GM21526 (cell line): Measurements from ENCODE around the gene NCOA3.
"Not testable (repeated sequence)": the region's sequence is repeated elsewhere in the genome, so short reads cannot be mapped to it uniquely, and the experiment has no call there.

Experiments used
- ATAC-seq: cut with Tn5 transposase; IDR thresholded peaks from one replicate; pipeline ENCODE4 v1.9.1; 2021; ENCODE audit warnings: moderate library complexity; ENCODE audit not compliant: unreplicated experiment, low FRiP score

Gene NCOA3

DNA sequence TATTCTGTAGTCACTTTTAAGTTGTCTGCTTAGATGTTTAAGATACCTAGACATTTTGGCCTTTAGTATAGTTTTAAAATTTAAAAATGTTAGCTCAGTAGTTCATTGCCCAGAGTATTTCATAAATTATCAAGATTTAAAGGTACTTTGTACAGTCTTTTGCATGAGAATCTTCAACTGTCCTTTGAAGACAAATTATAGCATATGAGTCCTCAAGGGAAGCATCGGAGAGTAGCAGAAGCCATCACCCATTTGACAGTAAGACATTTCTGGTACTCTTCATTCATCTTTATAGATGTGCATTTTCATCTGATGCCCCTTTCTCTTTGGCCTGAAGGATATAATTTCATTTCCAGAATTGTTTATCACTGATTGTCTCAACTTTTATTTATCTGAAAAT is 89.5 kb downstream of the NCOA3 start:
- no peak for ATAC-seq

DNA sequence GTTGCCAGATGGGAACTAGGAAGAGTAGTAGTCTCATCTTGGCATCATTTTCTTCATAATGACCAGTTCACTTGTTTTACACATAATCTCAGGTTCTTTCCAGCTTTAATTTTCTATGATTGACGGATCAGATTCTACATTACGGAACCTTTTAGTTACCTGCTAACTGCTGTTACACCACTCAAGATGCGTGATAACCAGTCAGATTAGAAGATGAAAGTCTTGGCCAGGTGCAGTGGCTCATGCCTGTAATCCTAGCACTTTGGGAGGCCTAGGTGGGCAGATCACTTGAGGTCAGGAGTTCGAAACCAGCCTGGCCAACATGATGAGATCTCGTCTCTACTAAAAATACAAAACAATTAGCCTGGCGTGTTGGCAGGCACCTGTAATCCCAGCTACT is 92.5 kb downstream of the NCOA3 start:
- no peak for ATAC-seq

DNA sequence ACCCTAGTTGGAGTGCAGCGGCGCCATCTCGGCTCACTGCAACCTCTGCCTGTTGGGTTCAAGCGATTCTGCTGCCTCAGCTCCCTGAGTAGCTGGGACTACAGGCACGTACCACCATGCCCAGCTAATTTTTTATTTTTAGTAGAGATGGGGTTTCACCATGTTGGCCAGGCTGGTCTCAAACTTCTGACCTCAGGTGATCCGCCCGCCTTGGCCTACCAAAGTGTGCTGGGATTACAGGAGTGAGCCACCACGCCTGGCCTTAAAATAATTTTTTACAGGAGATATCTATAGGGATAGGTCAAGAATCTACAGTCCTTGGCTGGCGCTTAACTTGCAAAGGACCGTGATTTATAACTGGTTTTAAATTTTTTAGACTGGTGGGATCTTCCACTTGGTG is 93.5 kb downstream of the NCOA3 start:
- ATAC-seq: not testable (repeated sequence)

DNA sequence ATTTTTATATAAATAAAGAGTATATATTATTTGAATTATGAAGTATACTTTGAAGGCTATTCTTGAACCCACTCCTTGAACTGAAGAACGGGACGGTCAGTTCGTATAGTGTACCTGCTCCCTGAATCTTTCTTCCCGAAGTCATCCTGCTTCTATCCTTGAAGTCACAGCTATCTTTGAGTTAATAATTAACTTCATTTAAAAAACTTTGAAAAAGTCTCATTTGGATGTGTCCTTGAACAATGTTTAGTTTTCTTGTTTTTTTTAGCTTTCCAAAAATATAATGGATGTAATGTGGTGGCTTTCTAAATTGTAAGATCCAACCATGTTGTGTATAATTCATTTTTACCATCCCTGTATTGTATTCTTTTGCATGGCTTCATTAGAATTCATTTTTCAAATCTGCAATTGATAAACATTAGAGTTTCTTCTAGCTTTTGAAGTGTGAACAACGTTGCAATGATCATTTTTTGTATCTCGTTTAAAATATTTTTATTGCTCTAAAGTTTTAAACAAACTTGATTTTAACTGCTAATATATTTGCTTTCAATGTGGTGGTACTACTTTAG is 94.4 kb downstream of the NCOA3 start:
- ATAC-seq: no peak

DNA sequence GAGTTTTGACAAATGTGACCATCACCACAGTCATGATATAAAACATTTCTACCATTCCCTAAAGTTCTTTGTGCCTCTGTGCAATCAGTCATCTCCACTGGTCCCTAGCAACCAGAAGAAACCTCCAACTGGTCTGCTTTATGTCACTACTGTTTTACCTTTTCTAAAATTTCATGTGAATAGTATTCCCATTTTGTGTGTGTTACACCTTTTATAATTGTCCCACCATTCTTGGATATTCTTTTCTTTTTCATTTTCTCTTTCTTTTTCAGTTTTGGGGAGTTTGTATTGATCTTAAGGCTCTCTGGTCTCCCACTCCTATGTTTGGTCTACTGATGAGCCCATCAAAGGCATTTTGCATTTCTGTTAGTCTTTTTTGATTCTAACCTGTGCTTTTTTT is 95.4 kb downstream of the NCOA3 start:
- ATAC-seq: no peak

DNA sequence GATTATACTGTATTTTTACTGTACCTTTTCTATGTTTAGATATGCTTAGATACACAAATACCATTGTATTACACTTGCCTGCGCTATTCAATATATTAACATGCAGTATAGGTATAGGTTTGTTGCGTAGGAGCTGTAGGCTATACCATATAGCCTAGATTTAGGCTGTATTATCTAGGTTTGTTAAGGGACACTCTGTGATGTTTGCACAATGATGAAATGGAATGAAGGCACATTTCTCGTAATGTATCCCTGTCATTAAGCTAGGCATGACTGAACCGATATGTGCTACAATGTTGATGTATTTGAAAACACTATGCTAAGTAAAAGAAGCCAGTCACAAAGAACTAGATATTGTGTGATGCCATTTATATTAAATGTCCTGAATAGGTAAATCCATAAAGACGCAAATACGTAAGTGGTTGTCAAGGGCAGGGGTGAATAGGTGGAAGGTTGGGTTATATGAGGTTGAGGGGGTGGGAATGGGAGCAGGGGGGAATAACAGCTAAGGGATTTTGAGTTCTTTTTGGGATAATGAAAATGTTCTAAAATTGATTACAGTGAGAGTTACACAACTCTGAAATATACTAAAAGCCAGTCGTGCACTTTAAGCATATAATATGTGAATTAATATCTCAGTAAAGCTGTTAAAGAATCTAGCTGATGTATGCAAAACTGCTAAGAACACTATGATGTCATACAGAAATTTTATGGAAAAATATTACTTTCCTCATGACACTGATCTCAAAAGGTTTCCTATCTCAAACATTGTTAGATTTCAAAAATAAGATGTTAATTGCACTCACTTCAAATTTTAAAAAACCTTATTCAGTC is 97.4 kb downstream of the NCOA3 start:
- ATAC-seq: no peak

DNA sequence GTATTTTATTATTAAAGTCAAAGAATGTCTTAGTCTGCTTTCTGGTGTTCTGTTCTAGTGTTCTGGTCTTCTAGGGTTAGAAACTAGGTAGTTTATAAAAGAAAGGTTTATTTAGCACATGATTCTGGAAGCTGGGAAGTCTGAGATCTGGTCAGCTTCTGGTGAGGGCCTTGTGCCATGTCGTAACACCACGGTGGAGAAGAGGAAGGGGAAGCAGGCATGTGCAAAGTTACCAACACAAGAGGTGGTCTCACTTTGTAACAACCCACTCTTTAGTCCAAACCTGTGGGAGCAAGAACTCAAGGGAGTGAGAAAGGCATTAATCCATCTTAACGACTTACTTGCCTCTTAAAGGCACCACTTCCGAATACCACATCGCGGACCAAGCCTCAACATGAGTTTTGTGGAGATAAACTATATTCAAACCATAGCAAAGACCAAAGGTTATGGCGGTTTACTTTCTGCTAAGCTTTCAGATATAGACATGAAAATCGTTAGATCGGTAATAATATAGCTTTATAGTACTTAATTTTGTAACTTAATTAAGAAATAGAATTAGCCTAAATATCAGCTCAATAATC is 99.4 kb downstream of the NCOA3 start:
- no peak for ATAC-seq

DNA sequence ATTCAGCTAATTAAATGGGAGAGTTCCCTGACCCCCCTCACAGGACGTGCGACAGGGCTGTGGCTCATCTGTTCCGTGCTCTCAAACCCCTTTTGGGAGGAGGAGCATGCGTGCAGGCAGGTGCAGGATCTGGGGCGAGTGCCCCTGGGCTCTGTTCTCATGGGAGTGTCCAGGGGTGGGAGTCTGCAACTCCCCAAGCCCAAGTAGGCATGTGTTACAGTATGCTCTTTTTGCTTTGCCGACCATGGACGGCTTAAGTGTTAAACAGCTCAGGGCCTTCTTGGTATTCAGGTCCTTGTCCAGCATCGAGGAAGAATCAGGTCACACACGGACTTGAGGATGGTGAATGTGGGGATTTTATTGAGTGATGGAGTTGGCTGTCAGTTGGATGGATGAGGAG is 101.6 kb downstream of the NCOA3 start:
- no peak for ATAC-seq

DNA sequence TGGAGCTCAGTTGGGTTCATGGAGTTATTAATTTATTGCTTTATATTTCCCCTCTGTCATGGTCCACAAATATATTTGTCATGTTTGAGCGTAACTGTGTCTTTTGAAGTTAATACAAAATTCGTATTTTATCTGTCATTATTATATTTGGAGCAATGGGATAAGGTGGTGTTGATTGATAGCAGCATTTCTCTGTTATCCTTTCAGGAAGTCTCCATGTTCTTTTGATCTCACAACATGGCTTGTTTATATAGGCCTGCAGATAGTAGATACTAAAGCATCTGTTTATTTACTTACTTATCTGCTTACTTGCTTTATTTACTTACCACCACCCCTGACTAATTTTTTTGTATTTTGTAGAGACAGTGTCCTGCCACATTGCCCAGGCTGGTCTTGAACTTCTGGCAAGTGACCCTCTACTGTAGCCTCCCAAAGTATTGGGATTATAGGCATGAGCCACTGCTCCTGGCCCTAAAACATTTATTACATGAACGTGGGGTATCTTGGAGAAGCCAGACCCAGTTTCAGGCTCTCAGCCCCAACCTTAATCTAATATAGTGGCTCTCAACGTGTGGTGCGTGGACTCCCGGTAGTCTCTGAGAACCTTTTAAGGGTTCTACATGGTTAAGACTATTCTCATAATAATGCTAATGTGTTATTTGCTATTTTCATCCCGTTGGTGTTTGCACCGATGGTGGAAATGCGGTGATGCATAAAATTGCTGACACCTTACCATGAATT is 104.2 kb downstream of the NCOA3 start:
- ATAC-seq: no peak

DNA sequence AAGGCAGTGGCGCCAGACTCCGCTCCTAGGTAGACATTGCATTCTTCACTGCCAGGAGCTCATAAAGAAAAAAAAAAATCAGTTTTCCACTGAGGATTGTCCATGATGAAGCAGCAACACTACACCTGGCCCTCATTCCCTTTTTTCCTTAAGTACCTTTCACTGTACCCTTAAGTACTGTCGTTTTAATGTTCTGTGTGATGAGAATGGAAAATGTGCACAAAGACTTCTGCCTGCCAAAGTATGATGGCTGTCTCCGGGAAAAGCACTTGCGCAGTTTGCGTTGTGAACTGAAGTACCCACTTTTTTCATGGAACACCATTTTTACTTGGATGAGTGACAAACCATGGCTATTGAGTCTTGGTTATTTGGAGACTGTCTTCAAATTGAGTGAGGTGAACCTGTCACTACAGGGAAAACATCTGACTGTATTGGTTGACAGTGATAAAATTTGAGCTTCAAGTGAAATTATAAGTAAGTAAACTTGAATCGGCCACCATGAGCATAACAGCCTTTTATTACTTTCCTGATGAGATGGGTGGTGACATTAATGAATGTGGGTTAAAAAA is 104.8 kb downstream of the NCOA3 start:
- no peak for ATAC-seq

DNA sequence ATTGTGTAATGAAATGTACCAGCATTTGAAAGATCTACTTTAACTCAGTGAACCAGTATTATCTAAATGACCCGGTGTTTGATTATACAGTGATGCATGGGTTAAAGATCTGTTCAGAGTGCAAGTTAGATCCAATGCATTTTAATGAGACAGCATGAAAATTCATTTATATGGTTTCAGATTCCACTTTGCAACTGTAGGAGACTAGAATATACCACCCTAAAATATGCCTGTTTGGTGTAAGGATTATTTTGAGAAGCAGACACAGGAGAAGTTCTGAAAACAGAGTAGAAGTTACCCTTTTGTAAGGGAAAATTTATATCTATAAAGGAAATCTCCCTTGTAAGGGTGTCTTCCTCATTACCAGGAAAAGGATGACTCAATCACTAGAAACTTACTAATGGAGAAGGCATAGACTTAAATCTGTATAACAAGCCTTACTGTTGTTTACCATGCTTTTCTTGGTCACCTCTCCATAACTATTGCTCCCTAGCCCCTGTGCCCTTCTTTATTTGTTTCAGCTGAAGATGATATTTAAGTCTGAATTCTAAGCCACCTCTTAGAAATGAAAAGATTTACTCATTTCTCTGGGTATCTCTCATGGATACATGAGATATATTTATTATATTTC is 105.4 kb downstream of the NCOA3 start:
- ATAC-seq: no peak

DNA sequence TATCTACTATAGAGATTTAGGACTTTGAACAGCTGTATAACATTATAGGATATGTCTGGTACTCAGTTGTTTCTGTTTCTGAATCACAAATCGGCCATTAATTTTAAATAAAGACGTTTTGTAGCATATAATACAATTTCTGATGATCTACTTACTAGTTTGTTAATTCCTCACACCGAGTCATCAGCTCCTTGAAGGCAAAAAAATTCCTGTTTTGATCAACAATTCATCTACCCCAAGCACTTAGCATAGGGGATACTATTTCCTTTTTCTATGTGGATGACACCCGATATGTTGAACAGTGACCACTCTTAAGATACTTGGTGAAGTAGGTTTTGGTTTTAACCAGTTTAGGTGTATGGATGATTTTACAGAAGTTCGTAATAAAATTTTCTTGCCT is 107.3 kb downstream of the NCOA3 start:
- no peak for ATAC-seq

DNA sequence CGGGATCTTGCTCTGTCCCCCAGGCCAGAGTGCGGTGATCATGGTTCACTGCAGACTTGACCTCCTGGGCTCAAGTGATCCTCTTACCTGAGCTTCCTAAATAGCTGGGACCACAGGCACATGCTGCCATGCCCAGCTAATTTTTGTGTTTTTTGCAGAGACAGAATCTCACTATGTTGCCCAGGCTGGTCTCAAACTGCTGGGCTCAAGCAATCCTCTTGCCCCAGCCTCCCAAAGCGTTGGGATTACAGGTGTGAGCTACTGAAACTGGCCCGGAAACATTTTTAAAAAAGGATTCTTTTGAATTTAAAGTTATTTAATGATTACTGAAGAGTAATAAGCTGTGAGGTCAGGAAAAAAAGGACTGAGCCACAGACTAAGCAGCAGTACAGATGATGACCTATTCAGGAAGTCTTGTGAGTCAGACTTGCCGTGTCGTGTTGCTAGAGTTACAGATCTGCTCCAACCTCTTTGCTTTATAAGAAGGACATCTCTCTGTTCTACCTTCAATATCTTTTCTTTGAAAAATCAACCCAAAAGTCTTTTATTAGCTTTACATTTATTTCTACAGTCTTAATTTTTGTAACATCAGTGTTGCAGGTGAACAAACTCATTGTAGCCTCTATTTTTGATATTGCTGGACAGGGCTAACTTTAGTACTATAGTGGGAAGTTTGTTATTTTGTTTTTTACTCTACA is 108.7 kb downstream of the NCOA3 start:
- ATAC-seq: no peak

DNA sequence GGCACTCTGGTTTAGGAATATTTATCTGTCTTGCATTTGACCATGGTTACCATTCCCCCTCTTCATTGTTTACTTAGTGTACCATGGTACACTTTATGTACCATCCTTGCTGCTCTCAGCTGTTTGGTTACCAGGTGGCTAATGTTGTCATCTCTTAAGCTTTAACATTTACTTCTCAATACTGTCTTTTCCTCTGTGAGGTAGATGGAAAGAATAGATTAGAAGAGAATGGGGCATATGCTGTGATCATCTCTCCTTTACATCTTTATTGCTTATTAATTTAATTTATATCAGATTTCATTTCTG is 109.2 kb downstream of the NCOA3 start:
- ATAC-seq: no peak

DNA sequence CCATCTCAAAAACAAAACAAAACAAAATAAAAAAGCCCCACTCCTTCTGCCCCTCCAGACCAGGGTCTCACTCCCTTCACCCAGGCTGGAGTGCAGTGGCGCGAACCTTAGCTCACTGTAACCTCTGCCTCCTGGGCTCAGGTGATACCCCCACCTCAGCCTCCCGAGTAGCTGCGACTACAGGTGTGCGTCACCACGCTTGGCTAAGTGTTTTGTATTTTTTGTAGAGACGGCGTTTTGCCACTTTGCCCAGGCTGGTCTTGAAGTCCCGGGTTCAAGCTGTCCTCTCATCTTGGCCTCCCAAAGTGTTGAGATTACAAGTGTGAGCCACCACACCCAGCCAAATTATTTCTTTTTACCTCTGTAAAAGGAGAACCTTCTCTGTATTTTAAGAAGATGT is 110.1 kb downstream of the NCOA3 start:
- ATAC-seq: no peak

DNA sequence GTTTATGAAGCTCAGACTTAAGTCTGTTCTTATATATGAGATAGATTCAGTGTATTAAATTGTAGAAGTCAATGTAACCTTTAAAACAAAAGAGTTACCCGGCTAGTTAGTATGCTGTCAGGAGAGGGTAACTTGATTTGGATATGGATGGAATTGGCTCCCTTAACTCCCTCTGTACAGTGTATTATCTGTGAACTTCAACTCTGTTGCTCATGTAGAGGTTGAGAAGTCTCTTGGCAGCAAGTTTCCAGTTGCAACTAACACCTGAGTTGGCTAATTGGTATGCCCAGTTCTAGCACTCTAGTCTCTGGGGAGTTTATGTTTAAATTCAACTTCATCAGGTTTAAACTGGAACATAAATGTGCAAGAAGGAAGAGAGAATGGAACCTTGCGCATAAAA is 111.0 kb downstream of the NCOA3 start:
- ATAC-seq: no peak

DNA sequence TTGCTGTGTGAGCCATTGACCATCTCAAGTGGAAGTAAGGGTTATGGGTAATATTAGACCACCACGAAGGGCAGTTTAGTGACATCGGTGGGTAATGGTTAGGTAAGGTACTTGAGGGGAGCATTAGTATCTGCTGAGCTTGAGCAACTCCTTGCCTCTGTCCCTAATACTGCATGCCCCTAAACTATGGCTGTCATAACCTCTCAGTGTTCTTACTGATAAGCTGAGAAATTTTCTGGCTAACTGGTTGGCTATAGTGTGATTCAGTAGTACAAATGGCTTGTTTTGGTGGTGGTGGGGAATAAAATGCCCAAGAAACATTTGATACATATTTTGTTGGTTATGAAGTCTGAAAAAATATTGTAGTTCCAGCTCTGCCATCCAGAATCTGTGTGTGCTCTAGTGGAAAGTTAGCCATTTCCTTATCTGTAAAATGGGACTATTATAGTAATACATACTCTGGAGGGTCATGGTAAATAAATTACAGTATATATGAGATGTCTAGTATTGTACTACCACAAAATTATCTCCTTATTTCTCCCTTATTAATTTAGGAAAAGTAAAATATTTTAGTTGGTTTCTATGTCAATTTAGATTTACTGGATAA is 113.1 kb downstream of the NCOA3 start:
- no peak for ATAC-seq

DNA sequence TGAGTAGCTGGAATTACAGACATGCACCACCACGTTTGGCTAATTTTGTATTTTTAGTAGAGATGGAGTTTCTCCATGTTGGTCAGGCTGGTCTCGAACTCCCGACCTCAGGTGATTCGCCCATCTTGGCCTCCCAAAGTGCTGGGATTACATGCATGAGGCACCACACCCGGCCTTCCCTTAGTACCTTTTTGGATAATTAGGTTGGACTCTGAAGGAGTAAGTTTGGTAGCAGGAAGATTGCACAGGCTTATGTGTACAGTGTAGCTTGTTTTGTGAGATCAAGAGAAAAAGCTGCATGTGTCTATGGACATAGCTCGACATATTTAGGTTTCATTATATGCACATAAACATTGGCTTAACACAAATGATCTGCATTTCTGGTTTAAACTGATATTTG is 116.8 kb downstream of the NCOA3 start:
- ATAC-seq: no peak

DNA sequence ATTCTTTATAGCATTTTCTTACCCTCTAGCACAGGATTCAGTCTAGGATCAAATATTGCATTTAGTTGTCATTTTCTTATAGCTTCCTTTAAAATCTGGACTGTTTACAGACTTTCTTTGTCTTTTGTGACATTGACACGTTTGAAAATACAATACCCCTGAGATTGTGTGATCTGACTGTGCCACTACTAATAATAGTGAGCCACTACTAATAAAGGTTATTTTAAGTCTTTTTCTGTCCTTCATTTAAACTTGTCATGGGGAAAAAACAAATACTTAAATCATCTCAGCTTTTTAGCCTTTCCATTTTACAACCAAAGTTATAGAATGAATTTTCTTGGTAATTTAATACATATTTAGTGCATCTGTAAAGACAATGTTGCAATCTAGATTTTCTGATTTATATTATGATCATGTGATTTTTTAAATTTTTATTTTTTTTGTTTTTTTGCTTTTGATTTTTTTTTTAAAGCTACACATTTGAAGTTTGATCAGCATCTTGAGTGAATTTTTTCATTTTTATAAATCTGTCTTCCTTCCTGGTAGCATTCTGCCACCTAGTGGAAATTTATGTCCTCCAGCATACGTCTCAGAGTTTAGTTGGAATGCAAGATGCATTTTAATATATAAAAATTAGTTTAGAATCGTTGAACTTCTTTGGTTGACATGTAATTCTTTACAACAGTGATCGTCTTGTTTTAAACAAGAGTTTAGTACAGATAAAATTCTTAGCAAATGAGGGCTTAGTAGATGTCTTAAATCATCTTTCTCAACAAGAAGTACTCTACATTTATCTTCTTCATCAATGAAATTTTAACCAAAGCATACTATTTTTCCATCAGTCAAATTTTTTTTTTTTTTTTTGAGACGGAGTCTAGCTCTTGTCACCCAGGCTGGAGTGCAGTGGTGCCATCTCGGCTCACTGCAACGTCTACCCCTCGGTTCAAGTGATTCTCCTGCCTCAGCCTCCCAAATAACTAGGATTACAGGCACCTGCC is 119.4 kb downstream of the NCOA3 start:
- ATAC-seq: no peak
